HCT116 (cell line): ENCODE measurements around the gene TRPV5. TPM values are rescaled to one million over a fixed set of nuclear protein-coding genes. Genes with fewer than 3 reads are reported as not detected.

ENCODE experiments used
- ATAC-seq: fragments of 200-7000 bp; cut with Tn5 transposase; 2 replicates; pipeline ENCODE4 v1.9.1; 2020; ENCODE audit warnings: mild to moderate bottlenecking, moderate library complexity
- BruUV-seq: library from RNA; stranded (reverse); fragments of 400-500 nt; replicated peaks from 2 replicates; lab custom pipeline; 2021; lab: Mats Ljungman, UMichigan
- CTCF ChIA-PET: fragments of 300-600 bp; sonication (Branson Sonifier 250); formaldehyde crosslinking; loops from one replicate; lab custom pipeline; 2021; ENCODE audit warnings: antibody characterized with exemption; lab: Charles Lee
- POLR2A ChIA-PET: fragments of 300-600, 350-600 bp; sonication (Branson Sonifier 250); formaldehyde crosslinking; loops from one replicate; lab custom pipeline; 2021; ENCODE audit warnings: antibody characterized with exemption; lab: Charles Lee
- RAD21 ChIA-PET, 2 experiments: fragments of 300-600 bp; sonication (Branson Sonifier 250); formaldehyde crosslinking; loops; one replicate each; lab custom pipeline; 2023; ENCODE audit warnings: low total read pairs in 2 of 2; ENCODE audit not compliant: uncharacterized antibody in 2 of 2, unreplicated experiment in 2 of 2, low non-redundant PET in 1 of 2; lab: Charles Lee
- DNase-seq: peaks from one replicate; pipeline ENCODE4 v3.0.0-alpha.2; 2010; ENCODE audit warnings: low read depth, low spot score
- H2AFZ ChIP-seq: fragments of 200-600 bp; shearing (Covaris generic), sonication (generic); 2 replicates; pipeline ENCODE4 v1.6.1; 2017; ENCODE audit warnings: low read depth, mixed run types, mixed read lengths, antibody characterized with exemption, low read length; ENCODE audit not compliant: poor library complexity, severe bottlenecking
- H3K27ac ChIP-seq: 2 replicates; pipeline ENCODE4 v1.5.1; 2012; ENCODE audit warnings: low read depth, low read length
- H3K27me3 ChIP-seq: fragments of 200-600 bp; sonication (generic); 2 replicates; pipeline ENCODE4 v1.6.1; 2016; ENCODE audit warnings: mixed run types, low read length, mixed read lengths; ENCODE audit not compliant: insufficient read depth
- H3K36me3 ChIP-seq, 2 experiments: fragments of 200-500 bp in 1 of 2; fragments of 200-600 bp in 1 of 2; sonication (Bioruptor generic) in 1 of 2; sonication (generic) in 1 of 2; 2 replicates each; pipeline versions ENCODE4 v1.5.1 to v1.6.1; 2014 to 2016; ENCODE audit warnings: low read length in 2 of 2, inconsistent platforms in 1 of 2, mixed read lengths in 1 of 2, mixed run types in 1 of 2; ENCODE audit not compliant: insufficient read depth in 2 of 2, control insufficient read depth in 1 of 2
- H3K4me1 ChIP-seq, 2 experiments: fragments of 200-600 bp in 1 of 2; sonication (generic) in 1 of 2; 2 replicates each; pipeline versions ENCODE4 v1.5.1 to v1.6.1; 2012 to 2017; ENCODE audit warnings: low read length in 2 of 2, inconsistent platforms in 1 of 2, mild to moderate bottlenecking in 1 of 2, mixed read lengths in 1 of 2, mixed run types in 1 of 2, moderate library complexity in 1 of 2; ENCODE audit not compliant: insufficient read depth in 2 of 2, control insufficient read depth in 1 of 2
- H3K4me2 ChIP-seq: fragments of 200-600 bp; sonication (generic); 2 replicates; pipeline ENCODE4 v1.6.1; 2017; ENCODE audit warnings: mixed run types, low read length, mixed read lengths
- H3K4me3 ChIP-seq, 2 experiments: fragments of 200-600 bp in 1 of 2; sonication (generic) in 1 of 2; replicated peaks in 1 of 2; 2 replicates each; pipeline ENCODE4 v1.5.1; 2011 to 2016; ENCODE audit warnings: low read length in 2 of 2, control low read depth in 1 of 2, low read depth in 1 of 2, mild to moderate bottlenecking in 1 of 2, mixed read lengths in 1 of 2, mixed run types in 1 of 2
- H3K79me2 ChIP-seq: fragments of 200-600 bp; sonication (generic); 2 replicates; pipeline ENCODE4 v1.6.1; 2017; ENCODE audit warnings: mild to moderate bottlenecking, mixed run types, low read length, moderate library complexity, mixed read lengths; ENCODE audit not compliant: insufficient read depth
- H3K9ac ChIP-seq: fragments of 200-600 bp; sonication (generic); 2 replicates; pipeline ENCODE4 v1.6.1; 2016; ENCODE audit warnings: low read length, mixed read lengths
- H3K9me2 ChIP-seq: fragments of 200-600 bp; sonication (generic), shearing (Covaris generic); 2 replicates; pipeline ENCODE4 v1.6.1; 2017; ENCODE audit warnings: mixed run types, mild to moderate bottlenecking, moderate library complexity; ENCODE audit not compliant: insufficient read depth
- H3K9me3 ChIP-seq, 2 experiments: fragments of 200-500 bp in 1 of 2; fragments of 200-600 bp in 1 of 2; sonication (Bioruptor generic) in 1 of 2; sonication (generic) in 1 of 2; 2 replicates each; pipeline ENCODE4 v1.6.1; 2014 to 2017; ENCODE audit warnings: low read length in 2 of 2, mixed read lengths in 2 of 2, inconsistent platforms in 1 of 2, low read depth in 1 of 2, mild to moderate bottlenecking in 1 of 2, mixed run types in 1 of 2, moderate library complexity in 1 of 2; ENCODE audit not compliant: control insufficient read depth in 1 of 2, insufficient read depth in 1 of 2
- H4K20me1 ChIP-seq: fragments of 200-600 bp; sonication (generic), shearing (Covaris generic); 2 replicates; pipeline ENCODE4 v1.6.1; 2017; ENCODE audit warnings: mixed run types, mild to moderate bottlenecking, moderate library complexity; ENCODE audit not compliant: insufficient read depth
- CBX3 ChIP-seq: IDR thresholded peaks from 2 replicates; pipeline ENCODE4 v1.6.1; 2012; ENCODE audit warnings: low read depth
- CEBPB ChIP-seq: IDR thresholded peaks from 2 replicates; pipeline ENCODE4 v1.6.1; 2012; ENCODE audit warnings: low read depth
- ELF1 ChIP-seq: IDR thresholded peaks from 2 replicates; pipeline ENCODE4 v1.6.1; 2012; ENCODE audit warnings: low read depth, borderline replicate concordance
- EZH2 ChIP-seq: fragments of 200-600 bp; sonication (generic); IDR thresholded peaks from 2 replicates; pipeline ENCODE4 v1.6.1; 2017; ENCODE audit warnings: antibody characterized with exemption, mixed run types
- JUND ChIP-seq: IDR thresholded peaks from 2 replicates; pipeline ENCODE4 v1.6.1; 2012
- POLR2AphosphoS5 ChIP-seq: IDR thresholded peaks from 2 replicates; pipeline ENCODE4 v1.6.1; 2011; ENCODE audit warnings: mild to moderate bottlenecking, low read depth, low read length, moderate library complexity
- RAD21 ChIP-seq: IDR thresholded peaks from 2 replicates; pipeline ENCODE4 v1.6.1; 2012; ENCODE audit warnings: low read depth, mild to moderate bottlenecking
- SIN3A ChIP-seq: IDR thresholded peaks from 2 replicates; pipeline ENCODE4 v1.6.1; 2012; ENCODE audit warnings: low read depth
- SP1 ChIP-seq: IDR thresholded peaks from 2 replicates; pipeline ENCODE4 v1.6.1; 2012; ENCODE audit warnings: low read depth
- SRF ChIP-seq: IDR thresholded peaks from 2 replicates; pipeline ENCODE4 v1.6.1; 2012; ENCODE audit warnings: low read depth
- TCF7L2 ChIP-seq: IDR thresholded peaks from 2 replicates; pipeline ENCODE4 v1.7.0; 2011; ENCODE audit warnings: borderline replicate concordance, inconsistent platforms; ENCODE audit not compliant: insufficient read depth, insufficient read length; ENCODE audit errors: extremely low read depth
- YY1 ChIP-seq: IDR thresholded peaks from 2 replicates; pipeline ENCODE4 v1.6.1; 2011; ENCODE audit warnings: low read length, low read depth, moderate library complexity, mild to moderate bottlenecking; ENCODE audit not compliant: insufficient replicate concordance; ENCODE audit errors: extremely low read depth
- intact Hi-C: fragments of 100-400 bp; cut with micrococcal nuclease; formaldehyde crosslinking; loops from 2 replicates; pipeline ENCODE4 v1.10.0; 2022
- total RNA-seq: library from RNA; stranded (reverse); gene quantifications from one replicate; pipeline ENCODE4 v1.2.1, GENCODE V29; 2021; ENCODE audit not compliant: unreplicated experiment
- TF ChIP-seq, protein P1 (sequence below): IDR thresholded peaks from 2 replicates; pipeline ENCODE4 v1.6.1; 2012; ENCODE audit warnings: low read depth
- TF ChIP-seq, protein P2 (sequence below): IDR thresholded peaks from 2 replicates; pipeline ENCODE4 v1.6.1; 2012
- TF ChIP-seq, protein P3 (sequence below), 3 experiments: fragments of 200-600 bp in 1 of 3; sonication (generic) in 1 of 3; IDR thresholded peaks in 2 of 3; conservative IDR thresholded peaks in 1 of 3; 2 replicates each; pipeline ENCODE4 v1.5.1; 2012 to 2017; ENCODE audit warnings: low read depth in 2 of 3, low read length in 2 of 3, antibody characterized with exemption in 1 of 3, borderline replicate concordance in 1 of 3, control low read depth in 1 of 3, mild to moderate bottlenecking in 1 of 3, mixed read lengths in 1 of 3, mixed run types in 1 of 3, moderate library complexity in 1 of 3; ENCODE audit not compliant: insufficient read depth in 1 of 3
- TF ChIP-seq, protein P4 (sequence below): IDR thresholded peaks from 2 replicates; pipeline ENCODE4 v1.6.1; 2011; ENCODE audit warnings: mild to moderate bottlenecking, low read length, moderate library complexity; ENCODE audit not compliant: insufficient replicate concordance; ENCODE audit errors: extremely low read depth

TRPV5 gene
- total RNA-seq, 1 experiment from 2014 or later: not detected

DNA sequence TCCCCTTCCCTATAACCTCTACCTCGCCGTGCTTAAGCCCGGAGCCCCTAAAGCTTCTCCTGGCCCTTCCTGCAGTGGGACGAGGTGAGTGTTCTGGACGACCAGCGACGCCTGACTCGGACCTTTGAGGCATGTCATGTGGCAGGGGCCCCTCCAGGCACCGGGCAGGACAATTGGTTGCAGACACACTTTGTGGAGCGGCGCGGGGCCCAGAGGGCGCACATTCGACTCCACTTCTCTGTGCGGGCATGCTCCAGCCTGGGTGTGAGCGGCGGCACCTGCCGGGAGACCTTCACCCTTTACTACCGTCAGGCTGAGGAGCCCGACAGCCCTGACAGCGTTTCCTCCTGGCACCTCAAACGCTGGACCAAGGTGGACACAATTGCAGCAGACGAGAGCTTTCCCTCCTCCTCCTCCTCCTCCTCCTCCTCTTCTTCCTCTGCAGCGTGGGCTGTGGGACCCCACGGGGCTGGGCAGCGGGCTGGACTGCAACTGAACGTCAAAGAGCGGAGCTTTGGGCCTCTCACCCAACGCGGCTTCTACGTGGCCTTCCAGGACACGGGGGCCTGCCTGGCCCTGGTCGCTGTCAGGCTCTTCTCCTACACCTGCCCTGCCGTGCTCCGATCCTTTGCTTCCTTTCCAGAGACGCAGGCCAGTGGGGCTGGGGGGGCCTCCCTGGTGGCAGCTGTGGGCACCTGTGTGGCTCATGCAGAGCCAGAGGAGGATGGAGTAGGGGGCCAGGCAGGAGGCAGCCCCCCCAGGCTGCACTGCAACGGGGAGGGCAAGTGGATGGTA is 69.5 kb downstream of the TRPV5 start:
- Histone ChIP-seq H3K9me3 (no peaks in the 10 kb centered on the region), H4K20me1 (no peaks in the 10 kb centered on the region), H3K79me2 (no peaks in the 10 kb centered on the region), H3K9ac (no peak overlapping the region), H2AFZ (no peak overlapping the region), H3K4me3 (no peak overlapping the region), H3K4me1 (peaks cover 5% of the 10 kb centered on the region in 2 experiments), H3K9me2 (no peaks in the 10 kb centered on the region), H3K4me2 (no peak overlapping the region), H3K36me3 (no peaks in the 10 kb centered on the region), H3K27ac (no peak overlapping the region), H3K27me3 (no peaks in the 10 kb centered on the region)
- ATAC-seq (no peak), DNase-seq (no peak)
- RAD21 ChIA-PET: no interaction called here
- POLR2A ChIA-PET: no interaction called here
- TF ChIP-seq TCF7L2 (no peak), SIN3A (no peak), YY1 (no peak), POLR2AphosphoS5 (no peak), CBX3 (no peak), JUND (no peak), SP1 (no peak), CEBPB (no peak), RAD21 (no peak), EZH2 (no peak), ELF1 (no peak), SRF (no peak)
- TF ChIP-seq, protein P1, sequence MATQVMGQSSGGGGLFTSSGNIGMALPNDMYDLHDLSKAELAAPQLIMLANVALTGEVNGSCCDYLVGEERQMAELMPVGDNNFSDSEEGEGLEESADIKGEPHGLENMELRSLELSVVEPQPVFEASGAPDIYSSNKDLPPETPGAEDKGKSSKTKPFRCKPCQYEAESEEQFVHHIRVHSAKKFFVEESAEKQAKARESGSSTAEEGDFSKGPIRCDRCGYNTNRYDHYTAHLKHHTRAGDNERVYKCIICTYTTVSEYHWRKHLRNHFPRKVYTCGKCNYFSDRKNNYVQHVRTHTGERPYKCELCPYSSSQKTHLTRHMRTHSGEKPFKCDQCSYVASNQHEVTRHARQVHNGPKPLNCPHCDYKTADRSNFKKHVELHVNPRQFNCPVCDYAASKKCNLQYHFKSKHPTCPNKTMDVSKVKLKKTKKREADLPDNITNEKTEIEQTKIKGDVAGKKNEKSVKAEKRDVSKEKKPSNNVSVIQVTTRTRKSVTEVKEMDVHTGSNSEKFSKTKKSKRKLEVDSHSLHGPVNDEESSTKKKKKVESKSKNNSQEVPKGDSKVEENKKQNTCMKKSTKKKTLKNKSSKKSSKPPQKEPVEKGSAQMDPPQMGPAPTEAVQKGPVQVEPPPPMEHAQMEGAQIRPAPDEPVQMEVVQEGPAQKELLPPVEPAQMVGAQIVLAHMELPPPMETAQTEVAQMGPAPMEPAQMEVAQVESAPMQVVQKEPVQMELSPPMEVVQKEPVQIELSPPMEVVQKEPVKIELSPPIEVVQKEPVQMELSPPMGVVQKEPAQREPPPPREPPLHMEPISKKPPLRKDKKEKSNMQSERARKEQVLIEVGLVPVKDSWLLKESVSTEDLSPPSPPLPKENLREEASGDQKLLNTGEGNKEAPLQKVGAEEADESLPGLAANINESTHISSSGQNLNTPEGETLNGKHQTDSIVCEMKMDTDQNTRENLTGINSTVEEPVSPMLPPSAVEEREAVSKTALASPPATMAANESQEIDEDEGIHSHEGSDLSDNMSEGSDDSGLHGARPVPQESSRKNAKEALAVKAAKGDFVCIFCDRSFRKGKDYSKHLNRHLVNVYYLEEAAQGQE: no peak
- TF ChIP-seq, protein P2, sequence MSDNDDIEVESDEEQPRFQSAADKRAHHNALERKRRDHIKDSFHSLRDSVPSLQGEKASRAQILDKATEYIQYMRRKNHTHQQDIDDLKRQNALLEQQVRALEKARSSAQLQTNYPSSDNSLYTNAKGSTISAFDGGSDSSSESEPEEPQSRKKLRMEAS: no peak
- TF ChIP-seq, protein P3, sequence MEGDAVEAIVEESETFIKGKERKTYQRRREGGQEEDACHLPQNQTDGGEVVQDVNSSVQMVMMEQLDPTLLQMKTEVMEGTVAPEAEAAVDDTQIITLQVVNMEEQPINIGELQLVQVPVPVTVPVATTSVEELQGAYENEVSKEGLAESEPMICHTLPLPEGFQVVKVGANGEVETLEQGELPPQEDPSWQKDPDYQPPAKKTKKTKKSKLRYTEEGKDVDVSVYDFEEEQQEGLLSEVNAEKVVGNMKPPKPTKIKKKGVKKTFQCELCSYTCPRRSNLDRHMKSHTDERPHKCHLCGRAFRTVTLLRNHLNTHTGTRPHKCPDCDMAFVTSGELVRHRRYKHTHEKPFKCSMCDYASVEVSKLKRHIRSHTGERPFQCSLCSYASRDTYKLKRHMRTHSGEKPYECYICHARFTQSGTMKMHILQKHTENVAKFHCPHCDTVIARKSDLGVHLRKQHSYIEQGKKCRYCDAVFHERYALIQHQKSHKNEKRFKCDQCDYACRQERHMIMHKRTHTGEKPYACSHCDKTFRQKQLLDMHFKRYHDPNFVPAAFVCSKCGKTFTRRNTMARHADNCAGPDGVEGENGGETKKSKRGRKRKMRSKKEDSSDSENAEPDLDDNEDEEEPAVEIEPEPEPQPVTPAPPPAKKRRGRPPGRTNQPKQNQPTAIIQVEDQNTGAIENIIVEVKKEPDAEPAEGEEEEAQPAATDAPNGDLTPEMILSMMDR (IDR thresholded peaks at IDR 0.05 in 2 of 3, conservative IDR thresholded peaks at IDR 0.05 in 1 of 3; ENCODE audit: borderline replicate concordance in 1 of 3, insufficient read depth in 1 of 3, low read depth in 2 of 3, low read length in 2 of 3): no peak
- TF ChIP-seq, protein P4, sequence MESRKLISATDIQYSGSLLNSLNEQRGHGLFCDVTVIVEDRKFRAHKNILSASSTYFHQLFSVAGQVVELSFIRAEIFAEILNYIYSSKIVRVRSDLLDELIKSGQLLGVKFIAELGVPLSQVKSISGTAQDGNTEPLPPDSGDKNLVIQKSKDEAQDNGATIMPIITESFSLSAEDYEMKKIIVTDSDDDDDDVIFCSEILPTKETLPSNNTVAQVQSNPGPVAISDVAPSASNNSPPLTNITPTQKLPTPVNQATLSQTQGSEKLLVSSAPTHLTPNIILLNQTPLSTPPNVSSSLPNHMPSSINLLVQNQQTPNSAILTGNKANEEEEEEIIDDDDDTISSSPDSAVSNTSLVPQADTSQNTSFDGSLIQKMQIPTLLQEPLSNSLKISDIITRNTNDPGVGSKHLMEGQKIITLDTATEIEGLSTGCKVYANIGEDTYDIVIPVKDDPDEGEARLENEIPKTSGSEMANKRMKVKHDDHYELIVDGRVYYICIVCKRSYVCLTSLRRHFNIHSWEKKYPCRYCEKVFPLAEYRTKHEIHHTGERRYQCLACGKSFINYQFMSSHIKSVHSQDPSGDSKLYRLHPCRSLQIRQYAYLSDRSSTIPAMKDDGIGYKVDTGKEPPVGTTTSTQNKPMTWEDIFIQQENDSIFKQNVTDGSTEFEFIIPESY: no peak
- CTCF ChIA-PET: interaction anchor here (1.7 kb wide), 1 partner anchor 9 kb away, joined by 6 read pairs; no protein-coding TSS in a partner anchor
- intact Hi-C loops: no loop called here
- BruUV-seq: no TSS peak
